Muscle of leg (tissue), 11 donors: ENCODE measurements around the gene NUP205. TPM values are rescaled to one million over a fixed set of nuclear protein-coding genes. Genes with fewer than 3 reads are reported as not detected.
"Not testable (repeated sequence)": the region's sequence is repeated elsewhere in the genome, so short reads cannot be mapped to it uniquely, and the experiment has no call there.

Source experiments
- DNase-seq: peaks from one replicate; pipeline ENCODE4 v3.0.0; 2013
- H3K27ac ChIP-seq: one replicate; pipeline ENCODE4 v1.5.1; 2013; ENCODE audit warnings: mild to moderate bottlenecking, low read length, control low read depth
- H3K27me3 ChIP-seq: one replicate; pipeline ENCODE4 v1.6.1; 2013; ENCODE audit warnings: low read length; ENCODE audit not compliant: control insufficient read depth, insufficient read depth
- H3K36me3 ChIP-seq: one replicate; pipeline ENCODE4 v1.6.1; 2013; ENCODE audit warnings: low read length; ENCODE audit not compliant: control insufficient read depth, insufficient read depth
- H3K4me1 ChIP-seq: one replicate; pipeline ENCODE4 v1.6.1; 2013; ENCODE audit warnings: low read length; ENCODE audit not compliant: control insufficient read depth, insufficient read depth
- H3K4me3 ChIP-seq: one replicate; pipeline ENCODE4 v1.5.1; 2013; ENCODE audit warnings: low read length, control low read depth
- H3K9me3 ChIP-seq: replicated peaks from 2 replicates; pipeline ENCODE4 v1.6.1; 2013; ENCODE audit warnings: low read depth, low read length; ENCODE audit not compliant: control insufficient read depth
- WGBS: methylation state at CpG from one replicate; pipeline ENCODE4 v1.1.5; 2013; ENCODE audit warnings: missing lambda C conversion rate; ENCODE audit not compliant: insufficient coverage; 5-methylcytosine and 5-hydroxymethylcytosine counted together
- polyA plus RNA-seq, 8 donors: library from polyadenylated mRNA; unstranded; fragments of 120-200 nt; gene quantifications; one replicate each; pipeline versions ENCODE4 v1.2.1 to v1.2.3, GENCODE V29; 2013; ENCODE audit warnings: inconsistent platforms in 1 of 8, low replicate concordance in 1 of 8; ENCODE audit not compliant: insufficient read length in 8 of 8, insufficient read depth in 1 of 8
- total RNA-seq: library from RNA; stranded (reverse); fragments of 120-200 nt; gene quantifications from one replicate; pipeline ENCODE4 v1.2.4, GENCODE V29; 2013

NUP205 gene
- total and polyA plus RNA-seq, 9 donors = 29.6 to 40.5 (median 33.7) TPM

DNA sequence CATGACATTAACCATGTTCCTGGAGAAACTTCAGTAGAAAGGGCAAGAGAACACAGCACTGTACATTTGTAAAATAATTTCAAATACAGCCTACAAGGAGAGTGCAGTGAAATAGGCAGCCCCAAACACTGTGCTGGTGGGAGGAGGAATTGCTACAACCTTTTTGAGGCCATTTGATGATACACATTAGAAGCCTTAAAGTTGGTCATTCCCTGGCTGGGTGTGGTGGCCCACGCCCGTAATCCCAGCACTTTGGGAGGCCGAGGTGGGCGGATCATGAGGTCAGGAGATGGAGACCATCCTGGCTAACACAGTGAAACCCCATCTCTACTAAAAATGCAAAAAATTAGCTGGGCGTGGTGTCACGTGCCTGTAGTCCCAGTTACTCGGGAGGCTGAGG is 134.9 kb downstream of the NUP205 start:
- not testable (repeated sequence) for DNase-seq, H3K4me3 ChIP-seq, H3K27me3 ChIP-seq, H3K4me1 ChIP-seq, H3K27ac ChIP-seq, H3K9me3 ChIP-seq
- H3K36me3 ChIP-seq = peaks cover 13% of the 10 kb centered on the region
- no CpG with 5 or more reads among the region's 7 CpGs for WGBS

DNA sequence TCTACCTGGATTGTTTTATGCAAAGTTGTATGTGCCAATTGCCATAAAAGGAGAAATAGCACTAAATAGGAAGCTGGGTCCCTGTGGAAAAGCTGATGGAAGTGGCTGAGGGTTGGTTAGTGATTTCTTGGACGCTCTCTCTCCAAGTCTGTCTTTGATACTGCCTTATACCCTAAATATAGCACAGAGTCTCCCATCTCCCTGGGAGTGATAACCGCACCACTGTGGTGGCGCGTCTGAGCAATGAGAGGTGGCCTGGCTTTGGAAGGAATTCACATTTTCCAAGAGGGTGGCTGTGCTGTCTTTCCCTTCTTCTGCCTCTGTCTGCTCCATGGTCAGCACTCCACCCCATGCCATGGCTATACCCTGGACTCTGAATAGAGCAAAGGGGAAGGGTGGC is 135.8 kb downstream of the NUP205 start:
- WGBS = 90% methylated on average over 2 of the region's 4 CpGs
- Histone ChIP-seq H3K9me3 (no peaks in the 10 kb centered on the region), H3K27ac (no peak overlapping the region), H3K27me3 (no peaks in the 10 kb centered on the region), H3K4me3 (no peak overlapping the region), H3K4me1 (no peaks in the 10 kb centered on the region), H3K36me3 (peaks cover 13% of the 10 kb centered on the region)
- DNase-seq = no peak

DNA sequence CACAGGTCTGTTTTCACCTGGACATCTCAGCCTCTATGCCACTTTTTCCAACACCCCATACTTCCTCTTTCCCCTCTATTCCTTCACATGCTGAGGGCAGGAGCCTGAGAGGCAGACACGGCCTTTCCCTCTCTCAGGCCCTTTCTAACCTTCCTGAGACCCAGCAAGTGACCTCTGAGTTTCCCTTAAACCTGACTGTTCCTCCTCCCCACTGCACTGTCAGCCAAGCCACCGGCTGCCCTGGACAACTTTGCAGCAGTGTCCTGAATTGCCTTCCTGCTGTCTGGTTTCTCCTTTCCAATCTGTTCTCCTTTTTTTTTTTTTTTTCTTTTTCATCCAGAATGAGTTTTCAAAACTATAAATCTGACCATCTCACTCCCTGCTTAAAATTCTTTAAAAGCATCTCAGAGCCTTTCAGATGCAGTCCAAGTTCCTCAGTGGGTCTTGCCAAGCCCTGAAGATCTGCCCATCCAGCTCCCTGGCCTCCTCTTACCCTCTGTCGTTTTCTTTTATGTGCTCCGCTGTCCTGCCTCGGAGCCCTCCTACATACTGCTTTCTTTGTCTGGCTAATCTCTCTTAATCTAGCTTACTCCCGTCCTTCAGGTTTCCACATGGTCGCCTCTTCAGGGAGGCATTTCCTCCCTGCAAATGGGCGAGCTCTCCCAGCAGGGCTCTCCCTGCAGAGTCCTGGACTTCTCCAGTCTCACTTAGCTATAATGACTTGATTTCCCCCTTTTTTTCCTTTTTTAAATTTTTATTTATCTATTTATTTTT is 139.7 kb downstream of the NUP205 start:
- no peaks in the 10 kb centered on the region for H3K4me1 ChIP-seq
- H3K27me3 ChIP-seq = no peaks in the 10 kb centered on the region
- no peak overlapping the region for H3K27ac ChIP-seq
- no peak overlapping the region for H3K4me3 ChIP-seq
- peaks cover 2% of the 10 kb centered on the region for H3K36me3 ChIP-seq
- peak; percentile 31 for DNase-seq
- no peaks in the 10 kb centered on the region for H3K9me3 ChIP-seq
- WGBS = 44% methylated on average over 7 of the region's 8 CpGs

Other genes starting within 250 kb of the NUP205 start
- gene CNOT4, start 47.8 kb upstream of the NUP205 start, total RNA-seq = 12.1 TPM
- gene CNOT4, start 47.8 kb upstream of the NUP205 start, polyA plus RNA-seq = 10 to 100 TPM; 16.6 to 23.3 (median 20.9) TPM
- 16.9 TPM for gene STMP1, start 104.6 kb downstream of the NUP205 start, total RNA-seq
- 10 to 100 TPM; 38.6 to 52.3 (median 50.2) TPM for gene STMP1, start 104.6 kb downstream of the NUP205 start, polyA plus RNA-seq
- gene SLC13A4, start 170.3 kb downstream of the NUP205 start, total RNA-seq = 0.09 TPM
- 1 to 10 TPM in 5 of 8 donors, under 1 TPM in 3; 0.29 to 4.2 (median 1.9) TPM for gene SLC13A4, start 170.3 kb downstream of the NUP205 start, polyA plus RNA-seq
- 0.62 TPM for gene FAM180A, start 190.9 kb downstream of the NUP205 start, total RNA-seq
- under 1 TPM in 7 of 8 donors, not detected in 1; 0.17 to 0.96 (median 0.33) TPM for gene FAM180A, start 190.9 kb downstream of the NUP205 start, polyA plus RNA-seq